GM21529 (cell line): Measurements from ENCODE around the gene PSMB1.
"Not testable (repeated sequence)": the region's sequence is repeated elsewhere in the genome, so short reads cannot be mapped to it uniquely, and the experiment has no call there.

Experiments
- ATAC-seq: cut with Tn5 transposase; IDR thresholded peaks from one replicate; pipeline ENCODE4 v1.9.1; 2021; ENCODE audit not compliant: unreplicated experiment

PSMB1 gene

GRCh38 chr6:170536671-170537070, 16.4 kb downstream of the PSMB1 start:
- no peak for ATAC-seq

GRCh38 chr6:170535004-170535403, 18.1 kb downstream of the PSMB1 start:
- ATAC-seq, result no peak

GRCh38 chr6:170533792-170534191, 19.3 kb downstream of the PSMB1 start:
- no peak for ATAC-seq

- ATAC-seq, result no peak
Measured at GRCh38 chr6:170532867-170533488, 20.1 kb downstream of the PSMB1 start.

GRCh38 chr6:170529839-170530469, 23.2 kb downstream of the PSMB1 start:
- peak; percentile 84 for ATAC-seq

GRCh38 chr6:170527995-170528394, 25.1 kb downstream of the PSMB1 start:
- ATAC-seq, result not testable (repeated sequence)

- ATAC-seq, result no peak
Measured at GRCh38 chr6:170525795-170526194, 27.3 kb downstream of the PSMB1 start.

GRCh38 chr6:170524172-170524502, 29.0 kb downstream of the PSMB1 start:
- ATAC-seq, result no peak

- ATAC-seq, result no peak
Measured at GRCh38 chr6:170523256-170524171, 29.6 kb downstream of the PSMB1 start.

- ATAC-seq, result no peak
Measured at GRCh38 chr6:170522565-170523183, 30.4 kb downstream of the PSMB1 start.

- ATAC-seq, result peak; percentile 96
Measured at GRCh38 chr6:170516783-170517616, 36.1 kb downstream of the PSMB1 start.

- ATAC-seq, result no peak
Measured at GRCh38 chr6:170514908-170515307, 38.2 kb downstream of the PSMB1 start.

- ATAC-seq, result no peak
Measured at GRCh38 chr6:170512249-170512648, 40.9 kb downstream of the PSMB1 start.

- ATAC-seq, result no peak
Measured at GRCh38 chr6:170510631-170511030, 42.5 kb downstream of the PSMB1 start.

GRCh38 chr6:170509723-170510018, 43.4 kb downstream of the PSMB1 start:
- ATAC-seq, result no peak

GRCh38 chr6:170508892-170509722, 44.0 kb downstream of the PSMB1 start:
- not testable (repeated sequence) for ATAC-seq

GRCh38 chr6:170508275-170508674, 44.8 kb downstream of the PSMB1 start:
- ATAC-seq, result not testable (repeated sequence)

- ATAC-seq, result not testable (repeated sequence)
Measured at GRCh38 chr6:170507728-170508127, 45.4 kb downstream of the PSMB1 start.

- no peak for ATAC-seq
Measured at GRCh38 chr6:170506446-170506845, 46.7 kb downstream of the PSMB1 start.

- no peak for ATAC-seq
Measured at GRCh38 chr6:170505306-170505705, 47.8 kb downstream of the PSMB1 start.
